NCI-H2227 (cell line): ENCODE data around the gene PNPLA8.

Source experiments
- DNase-seq: peaks from one replicate; lab custom pipeline; 2025; ENCODE audit not compliant: unreplicated experiment; lab: John Stamatoyannopoulos, UW

The PNPLA8 gene

DNA sequence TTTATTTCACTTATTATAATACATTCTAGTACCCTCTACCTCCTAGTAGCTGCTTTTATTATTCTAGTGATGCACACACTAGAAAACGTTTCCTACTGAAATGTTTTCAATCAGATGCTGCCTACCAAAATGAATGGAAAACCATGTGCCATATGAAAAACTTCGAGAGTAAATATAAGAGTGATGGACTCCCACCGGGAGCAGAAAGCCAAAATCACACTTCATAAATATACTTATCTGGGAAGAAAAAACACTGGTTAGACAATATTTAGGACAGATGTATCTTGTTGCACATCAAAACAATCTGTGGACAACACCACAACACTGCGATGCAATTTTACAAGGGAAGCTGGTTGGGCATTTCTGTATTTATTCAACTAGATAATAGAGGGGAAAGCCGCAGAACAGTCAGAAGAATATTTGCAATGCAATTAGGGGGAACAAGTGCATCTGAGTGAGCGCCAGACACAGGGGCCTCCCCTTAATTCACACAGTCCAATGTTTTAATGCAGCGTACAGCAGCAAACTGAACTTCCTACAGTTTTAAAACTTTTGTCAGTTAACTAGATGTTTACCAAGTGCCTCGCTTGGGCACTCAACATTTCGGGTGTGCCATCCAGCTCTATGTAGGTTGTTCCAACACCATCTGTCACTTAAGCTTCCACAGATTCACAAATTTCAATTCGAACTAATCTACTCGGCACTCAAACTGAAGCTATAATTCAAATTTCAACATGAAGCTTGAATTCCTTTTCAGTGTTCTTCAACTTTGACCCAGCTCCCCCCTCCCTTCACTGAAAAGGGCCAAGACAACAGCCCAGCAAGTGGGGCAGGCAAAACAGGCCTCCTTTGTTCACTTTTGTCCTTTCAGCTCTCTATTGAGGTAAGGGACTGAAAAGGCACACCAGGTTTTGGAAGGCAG is 77.1 kb downstream of the PNPLA8 start:
- peak; percentile 66 for DNase-seq

- DNase-seq, result peak; percentile 42
These were observed 83.8 kb downstream of the PNPLA8 start for GRCh38 chr7:108442039-108442568.

DNA sequence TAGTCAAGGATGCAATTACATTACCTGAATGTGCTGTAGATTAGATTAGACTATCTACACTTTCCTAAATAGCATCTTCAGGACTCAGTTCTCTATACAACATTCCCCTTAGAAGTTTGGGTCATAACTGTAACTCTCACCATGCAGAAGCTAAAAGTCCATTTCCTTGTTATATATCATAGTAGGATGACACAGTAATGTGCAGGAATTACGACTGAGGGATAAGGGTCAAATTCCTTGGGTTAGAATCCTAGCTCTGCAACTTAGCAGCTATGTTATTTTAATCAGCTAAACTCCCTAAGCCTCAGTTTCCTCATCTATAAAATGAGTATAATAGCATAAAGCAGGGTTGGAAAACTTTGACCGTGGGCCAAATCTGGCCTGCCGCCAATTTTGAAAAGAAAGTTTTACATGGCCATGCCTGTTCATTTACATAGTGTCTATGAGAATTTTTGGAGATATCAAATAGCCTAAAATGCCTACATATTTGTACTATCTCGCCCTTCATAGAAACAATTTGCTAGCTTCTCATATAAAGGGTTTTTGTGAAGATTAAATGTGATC is 84.5 kb downstream of the PNPLA8 start:
- DNase-seq, result no peak

DNA sequence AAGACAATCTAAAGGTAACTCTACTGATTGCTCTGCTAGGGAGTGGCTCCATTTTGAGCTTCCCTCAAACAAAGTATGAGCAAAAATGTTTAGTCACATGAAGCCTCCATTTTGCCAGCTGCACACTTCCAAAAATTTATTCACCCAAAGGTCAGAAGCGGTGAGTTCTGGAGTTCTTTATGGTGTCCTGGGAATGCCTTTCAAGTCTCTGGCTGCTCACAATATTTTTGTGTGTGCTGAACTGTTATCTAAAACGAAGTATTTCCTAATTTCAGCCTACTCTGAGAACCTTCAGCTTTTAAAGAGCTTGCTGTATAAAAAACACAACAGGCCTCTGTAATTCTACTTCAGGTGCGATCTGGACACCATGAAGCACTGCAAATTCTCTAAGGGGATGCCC is 85.3 kb downstream of the PNPLA8 start:
- no peak for DNase-seq

DNA sequence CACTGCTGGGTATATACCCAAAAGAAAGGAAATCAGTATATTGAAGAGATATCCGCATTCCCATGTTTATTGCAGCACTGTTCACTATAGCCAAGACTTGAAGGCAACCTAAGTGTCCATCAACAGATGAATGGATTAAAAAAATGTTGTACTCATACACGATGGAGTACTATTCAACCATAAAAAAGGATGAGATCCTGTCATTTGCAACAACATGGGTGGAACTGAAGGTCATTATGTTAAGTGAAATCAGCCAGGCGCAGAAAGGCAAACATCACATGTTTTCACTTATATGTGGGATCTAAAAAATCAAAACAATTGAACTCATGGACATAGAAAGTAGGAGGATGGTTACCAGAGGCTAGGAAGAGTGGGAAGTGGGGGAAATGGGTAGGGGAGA is 89.0 kb downstream of the PNPLA8 start:
- DNase-seq, result no peak

DNA sequence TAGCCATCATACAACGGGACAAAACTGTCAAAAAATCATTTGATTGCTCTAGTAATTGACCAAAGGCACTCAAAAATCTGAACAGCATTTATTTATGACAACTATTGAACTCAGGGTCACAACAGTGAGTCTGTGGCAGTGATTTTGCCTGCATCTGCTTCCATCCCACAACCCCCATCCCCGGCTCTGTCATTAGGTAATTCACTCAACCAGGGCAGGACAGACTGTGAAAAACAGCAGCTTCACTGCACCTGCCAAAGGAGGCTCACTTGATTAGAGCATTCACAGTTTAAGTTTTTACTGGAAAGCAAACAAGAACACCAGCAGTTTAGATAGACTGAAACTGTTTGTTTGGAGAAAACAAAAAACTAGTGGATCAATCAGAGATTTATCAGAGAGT is 91.9 kb downstream of the PNPLA8 start:
- DNase-seq, result peak; percentile 26

GRCh38 chr7:108431099-108431498 is 94.8 kb downstream of the PNPLA8 start:
- DNase-seq, result no peak

DNA sequence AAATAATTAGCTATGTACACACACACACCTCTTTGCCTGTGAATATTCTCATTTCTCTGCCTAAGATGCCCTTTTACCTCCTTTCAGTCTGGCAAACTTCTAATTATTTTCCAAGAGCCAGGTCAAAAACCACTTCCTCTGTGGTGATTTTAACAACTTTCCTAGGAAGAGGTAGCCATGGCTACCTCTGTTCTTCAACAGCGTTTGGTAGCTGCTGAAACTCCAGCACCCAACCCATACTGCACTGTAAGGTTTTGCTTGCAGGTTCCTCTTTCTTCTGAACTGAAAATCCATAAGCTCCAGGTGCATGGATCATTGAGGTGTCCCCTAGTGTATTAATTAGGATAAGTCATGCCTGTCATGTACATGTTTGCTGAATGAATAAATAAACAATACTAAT is 95.3 kb downstream of the PNPLA8 start:
- no peak for DNase-seq

GRCh38 chr7:108427766-108428165 is 98.2 kb downstream of the PNPLA8 start:
- no peak for DNase-seq

DNA sequence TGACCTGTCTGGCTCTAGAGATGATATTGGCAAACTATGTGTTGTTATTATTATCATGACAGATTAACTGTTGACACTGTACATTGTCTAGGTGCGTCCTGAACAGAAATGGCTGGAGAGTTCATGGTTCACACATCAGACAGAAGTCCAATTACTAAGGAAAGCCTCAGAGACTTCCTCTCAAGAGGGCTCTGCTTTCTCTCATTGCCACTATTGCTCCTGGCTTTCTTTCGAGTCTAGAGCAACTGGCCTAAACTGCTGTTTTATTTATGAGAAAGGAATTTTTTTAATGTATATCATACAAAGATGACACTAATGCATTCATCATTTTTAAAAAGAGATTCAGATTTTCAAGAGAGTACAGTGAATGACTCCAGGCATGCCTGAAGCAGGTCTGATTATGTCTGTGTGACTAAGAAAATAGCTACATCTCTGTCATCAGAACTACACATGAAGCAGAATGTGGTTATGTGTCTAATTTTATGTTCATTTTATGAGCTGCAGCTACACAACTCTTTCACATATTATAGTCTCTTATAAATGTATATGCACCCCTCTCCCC is 100.1 kb downstream of the PNPLA8 start:
- DNase-seq, result peak; percentile 19

GRCh38 chr7:108424013-108424412 is 101.9 kb downstream of the PNPLA8 start:
- no peak for DNase-seq

GRCh38 chr7:108423089-108423989 is 102.6 kb downstream of the PNPLA8 start:
- no peak for DNase-seq

DNA sequence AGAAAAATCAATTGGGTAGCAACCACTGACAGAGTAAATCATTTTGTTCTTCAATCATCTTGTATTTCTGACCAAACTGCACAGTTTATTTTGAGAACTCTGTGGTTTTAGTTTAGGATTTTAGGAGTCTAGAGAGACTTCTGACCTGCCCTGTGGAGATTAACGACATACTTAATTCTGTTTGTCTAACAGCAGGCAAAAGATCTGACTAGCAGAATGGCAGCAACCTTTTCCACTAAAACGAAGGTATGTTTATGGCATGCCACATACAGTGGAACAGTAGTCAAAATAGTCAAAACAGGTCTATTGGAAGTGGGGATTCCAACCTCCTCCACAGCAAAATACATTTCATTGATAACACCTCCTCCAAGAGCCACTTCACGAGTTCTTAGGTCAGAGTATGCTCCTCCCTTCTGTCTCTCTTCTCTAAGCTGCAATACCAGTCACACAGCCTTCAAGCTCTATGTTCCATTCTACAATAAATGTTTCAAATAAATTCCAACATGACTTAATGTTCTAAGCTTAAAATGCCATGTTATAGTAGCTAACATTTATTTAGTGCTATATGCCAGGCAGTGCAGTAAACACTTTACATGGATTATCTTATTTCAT is 104.1 kb downstream of the PNPLA8 start:
- DNase-seq, result peak; percentile 20
